HL-60 (cell line): ENCODE data around the gene MYO10.

Experiments used
- DNase-seq, 2 experiments: peaks; one replicate each; pipeline ENCODE4 v3.0.0-alpha.2; 2010 to 2020; ENCODE audit warnings: low read depth in 1 of 2, low spot score in 1 of 2
- H3K27ac ChIP-seq: fragments of 250-450 bp; sonication (Bioruptor Pico); replicated peaks from 2 replicates; pipeline ENCODE4 v1.5.1; 2020; ENCODE audit warnings: mild to moderate bottlenecking, moderate library complexity
- H3K27me3 ChIP-seq: fragments of 250-450 bp; sonication (Bioruptor Pico); 2 replicates; pipeline ENCODE4 v1.5.1; 2021; ENCODE audit warnings: mild to moderate bottlenecking, moderate library complexity; ENCODE audit not compliant: insufficient read depth, poor library complexity, severe bottlenecking
- H3K4me3 ChIP-seq: replicated peaks from 2 replicates; pipeline ENCODE4 v1.5.1; 2011; ENCODE audit warnings: mild to moderate bottlenecking, control low read depth, low read length; ENCODE audit not compliant: insufficient read depth
- CTCF ChIP-seq: IDR thresholded peaks from one replicate; pipeline ENCODE4 v1.5.1; 2011; ENCODE audit warnings: low read length, control low read depth, inconsistent platforms; ENCODE audit not compliant: insufficient read depth
- GABPA ChIP-seq: IDR thresholded peaks from 2 replicates; pipeline ENCODE4 v1.6.1; 2012; ENCODE audit warnings: low read depth
- POLR2AphosphoS5 ChIP-seq: IDR thresholded peaks from 2 replicates; pipeline ENCODE4 v1.6.1; 2012; ENCODE audit warnings: low read depth
- REST ChIP-seq: IDR thresholded peaks from 2 replicates; pipeline ENCODE4 v1.6.1; 2012; ENCODE audit warnings: low read depth; ENCODE audit not compliant: insufficient replicate concordance
- SPI1 ChIP-seq: IDR thresholded peaks from 2 replicates; pipeline ENCODE4 v1.6.1; 2012; ENCODE audit warnings: low read depth, mild to moderate bottlenecking, borderline replicate concordance

The MYO10 gene

DNA sequence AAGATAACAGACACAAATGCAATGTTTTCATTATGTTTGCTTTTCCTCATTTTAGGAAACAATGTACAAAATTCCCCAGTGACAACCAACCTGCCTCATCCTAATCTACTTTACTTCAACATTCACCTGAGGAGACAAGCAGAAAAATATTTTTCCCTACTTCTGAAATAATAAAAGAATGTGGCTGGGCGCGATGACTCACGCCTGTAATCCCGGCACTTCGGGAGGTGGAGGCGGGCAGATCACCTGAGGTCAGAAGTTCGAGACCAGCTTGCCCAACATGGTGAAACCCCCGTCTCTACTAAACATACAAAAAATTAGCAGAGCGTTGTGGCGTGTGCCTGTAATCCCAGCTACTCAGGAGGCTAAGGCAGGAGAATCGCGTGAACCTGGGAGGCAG lies 36.9 kb downstream of the MYO10 start:
- TF ChIP-seq GABPA (no peak), REST (no peak), POLR2AphosphoS5 (no peak), SPI1 (no peak), CTCF (no peak)
- no peak for DNase-seq

DNA sequence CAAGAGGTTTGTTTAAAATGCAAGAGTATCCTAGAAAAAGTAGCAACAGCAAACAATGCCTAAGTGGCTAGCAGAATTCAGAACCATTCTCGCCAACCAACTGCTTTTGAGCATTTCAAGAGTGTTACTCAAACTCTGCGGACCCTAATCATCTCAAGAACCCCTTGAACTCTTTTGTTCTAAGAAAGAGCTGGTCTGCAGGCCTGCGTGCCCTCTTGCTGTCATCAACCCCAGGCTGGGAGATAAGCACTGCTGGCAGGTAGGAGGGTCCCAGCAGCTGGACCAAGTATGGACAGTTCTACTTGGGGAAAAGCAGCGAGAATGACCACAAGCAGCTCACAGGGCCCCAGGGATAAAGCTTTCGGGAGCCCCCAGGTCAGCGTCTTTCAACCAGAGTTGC lies 38.3 kb downstream of the MYO10 start:
- H3K27ac ChIP-seq: no peak overlapping the region
- DNase-seq: no peak
- no peaks in the 10 kb centered on the region for H3K27me3 ChIP-seq
- H3K4me3 ChIP-seq: no peak overlapping the region
- no peak for TF ChIP-seq GABPA
- no peak for TF ChIP-seq CTCF
- no peak for TF ChIP-seq SPI1
- TF ChIP-seq REST: no peak

More for the DNA sequence above, 36.9 kb downstream of the MYO10 start:
- Histone ChIP-seq H3K27ac (no peak overlapping the region), H3K4me3 (no peak overlapping the region), H3K27me3 (no peaks in the 10 kb centered on the region)

- Histone ChIP-seq H3K27ac (no peak overlapping the region), H3K27me3 (no peaks in the 10 kb centered on the region), H3K4me3 (no peak overlapping the region)
- no peak for DNase-seq
- TF ChIP-seq REST: no peak
- TF ChIP-seq POLR2AphosphoS5: no peak
- TF ChIP-seq GABPA: no peak
- no peak for TF ChIP-seq SPI1
- TF ChIP-seq CTCF: no peak
Observed at GRCh38 chr5:16897284-16897704, 38.8 kb downstream of the MYO10 start.
